Measurements from ENCODE around the gene MEPCE.

The MEPCE gene

DNA sequence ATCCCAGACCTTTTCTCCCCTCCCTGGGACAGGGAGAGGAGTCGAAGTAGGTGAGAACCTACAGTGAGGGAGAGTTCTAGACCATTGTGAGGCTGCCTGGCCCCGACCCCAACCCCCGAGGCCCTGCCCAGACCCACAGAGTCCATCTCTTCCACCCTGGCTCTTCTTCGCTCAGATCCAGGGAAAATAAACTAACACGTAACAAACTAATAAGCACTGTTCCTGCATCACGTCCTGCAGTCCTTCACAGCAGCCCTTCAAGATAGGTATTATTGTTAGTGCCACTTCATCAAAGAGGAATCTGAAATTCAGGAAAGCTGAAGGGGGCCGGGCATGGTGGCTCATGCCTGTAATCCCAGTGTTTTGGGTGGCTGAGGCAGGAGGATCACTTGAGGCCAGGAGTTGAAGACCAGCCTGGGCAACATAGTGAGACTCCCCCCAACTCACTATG, 34.6 kb downstream of the MEPCE start, which contains the start of gene SPACDR:
SPACDR (minus strand) TSS at position 51 of the 451 bp plus-strand sequence. CDS start 235 bp downstream, outside the sequence.
- no peak for DNase-seq (ENCODE audit: low read depth)

DNA sequence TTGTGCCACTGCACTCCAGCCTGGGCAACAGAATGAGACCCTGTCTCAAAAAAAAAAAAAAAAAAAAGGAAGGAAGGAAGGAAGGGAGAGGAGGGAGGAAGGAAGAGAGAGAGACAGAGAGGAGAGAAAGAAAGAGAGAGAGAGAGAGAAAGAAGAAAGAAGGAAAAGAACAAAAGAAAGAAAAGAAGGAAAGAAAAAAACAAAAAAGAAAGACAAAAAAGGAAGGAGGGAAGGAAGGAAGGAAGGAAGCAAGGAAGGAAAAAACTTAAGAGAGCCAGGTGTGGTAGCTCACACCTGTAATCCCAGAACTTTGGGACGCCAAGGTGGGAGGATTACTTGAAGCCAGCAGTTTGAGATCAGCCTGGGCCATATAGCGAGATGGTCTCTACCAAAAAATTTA, 35.2 kb downstream of the MEPCE start:
- no peak for DNase-seq (ENCODE audit: low read depth)

DNA sequence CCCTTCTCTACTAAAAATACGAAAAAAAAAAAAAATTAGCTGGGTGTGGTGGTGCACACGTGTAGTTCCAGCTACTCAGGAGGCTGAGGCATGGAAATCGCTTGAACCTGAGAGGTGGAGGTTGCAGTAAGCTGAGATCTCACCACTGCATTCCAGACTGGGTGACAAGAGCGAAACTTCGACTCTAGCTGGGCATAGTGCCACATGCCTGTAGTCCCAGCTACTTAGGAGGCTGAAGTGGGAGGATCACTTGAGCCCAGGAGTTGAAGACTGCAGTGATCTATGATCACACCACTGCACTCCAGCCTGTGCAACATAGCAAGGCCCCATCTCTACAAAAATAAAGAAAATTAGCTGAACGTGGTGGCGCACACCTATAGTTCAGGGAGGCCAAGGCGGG, 35.7 kb downstream of the MEPCE start:
- DNase-seq (ENCODE audit: low read depth) = no peak

DNA sequence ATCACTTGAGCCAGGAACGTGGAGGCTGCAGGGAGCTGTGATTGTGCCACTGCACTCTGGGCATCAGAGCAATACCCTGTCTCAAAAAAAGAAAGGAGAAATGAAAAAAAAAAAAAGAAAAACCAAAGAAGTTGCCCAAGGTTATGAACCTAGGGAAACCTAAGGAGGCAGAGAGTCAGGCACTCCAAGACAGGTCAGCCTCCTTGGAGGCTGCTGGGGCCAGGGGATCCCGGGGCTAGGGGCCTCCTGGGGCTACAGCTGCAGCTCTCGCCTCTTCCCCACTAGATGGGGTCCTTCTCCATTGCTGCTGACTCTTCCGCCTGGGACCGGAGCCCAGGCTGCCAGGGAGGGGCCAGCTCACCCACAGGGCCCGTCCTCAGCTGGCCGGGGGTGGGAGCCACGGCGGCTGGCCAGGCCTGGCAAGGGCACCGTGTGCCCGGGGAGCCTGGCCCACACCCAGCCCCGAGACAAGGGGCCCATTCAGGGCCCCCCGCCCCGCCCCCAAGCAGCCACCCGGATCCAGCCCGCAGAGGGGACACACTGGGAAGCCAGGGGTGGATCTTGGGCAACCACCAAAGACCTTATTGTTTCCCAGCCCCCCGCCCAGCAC, 36.2 kb downstream of the MEPCE start:
- DNase-seq (ENCODE audit: low read depth) = no peak

DNA sequence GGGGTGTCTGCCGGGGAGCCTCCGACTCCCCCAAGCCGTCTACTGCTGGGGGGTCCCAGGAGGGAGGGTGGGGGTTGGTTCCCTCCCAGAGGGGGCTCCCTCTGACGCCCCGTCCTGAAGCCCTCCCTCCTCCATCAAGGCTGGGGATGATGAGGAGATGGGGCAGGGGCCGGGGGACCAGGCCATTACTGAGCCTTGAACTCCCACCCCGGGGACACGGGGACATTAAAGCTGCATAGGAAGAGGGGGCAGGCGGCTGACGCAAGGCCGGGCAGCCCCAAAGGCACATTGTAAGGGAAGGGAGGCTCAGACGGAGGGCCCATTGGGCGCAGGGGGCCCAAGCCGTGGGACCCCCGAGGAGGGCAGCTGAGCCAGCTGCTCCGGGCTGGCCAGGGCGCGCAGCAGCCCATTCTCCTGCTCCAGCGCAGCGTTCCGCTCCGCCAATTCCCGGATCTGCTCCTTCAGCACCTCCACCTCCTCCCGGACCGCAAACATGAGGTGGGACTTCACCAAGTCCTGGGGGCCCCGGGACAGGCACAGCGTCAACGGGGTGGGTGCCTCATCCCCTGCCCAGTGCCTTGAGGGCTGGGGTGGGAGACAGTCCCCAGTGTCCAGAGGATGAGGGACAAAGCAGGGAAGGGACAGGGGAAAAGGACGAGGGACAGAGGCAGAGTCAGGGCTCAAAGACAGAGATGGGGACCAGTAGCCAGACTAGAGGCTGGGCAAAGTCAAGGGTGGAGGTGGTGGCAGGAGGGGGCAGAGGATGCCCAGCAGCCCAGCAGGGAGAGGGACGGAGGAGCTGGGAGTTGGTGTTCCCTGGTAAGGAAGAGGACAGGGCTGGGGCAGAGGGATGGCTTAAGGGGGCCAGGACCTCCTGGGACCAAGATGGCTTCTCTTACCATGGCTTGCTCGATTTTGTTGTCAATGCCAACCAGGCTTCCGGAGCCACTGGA, 37.3 kb downstream of the MEPCE start:
- DNase-seq (ENCODE audit: low read depth) = no peak

DNA sequence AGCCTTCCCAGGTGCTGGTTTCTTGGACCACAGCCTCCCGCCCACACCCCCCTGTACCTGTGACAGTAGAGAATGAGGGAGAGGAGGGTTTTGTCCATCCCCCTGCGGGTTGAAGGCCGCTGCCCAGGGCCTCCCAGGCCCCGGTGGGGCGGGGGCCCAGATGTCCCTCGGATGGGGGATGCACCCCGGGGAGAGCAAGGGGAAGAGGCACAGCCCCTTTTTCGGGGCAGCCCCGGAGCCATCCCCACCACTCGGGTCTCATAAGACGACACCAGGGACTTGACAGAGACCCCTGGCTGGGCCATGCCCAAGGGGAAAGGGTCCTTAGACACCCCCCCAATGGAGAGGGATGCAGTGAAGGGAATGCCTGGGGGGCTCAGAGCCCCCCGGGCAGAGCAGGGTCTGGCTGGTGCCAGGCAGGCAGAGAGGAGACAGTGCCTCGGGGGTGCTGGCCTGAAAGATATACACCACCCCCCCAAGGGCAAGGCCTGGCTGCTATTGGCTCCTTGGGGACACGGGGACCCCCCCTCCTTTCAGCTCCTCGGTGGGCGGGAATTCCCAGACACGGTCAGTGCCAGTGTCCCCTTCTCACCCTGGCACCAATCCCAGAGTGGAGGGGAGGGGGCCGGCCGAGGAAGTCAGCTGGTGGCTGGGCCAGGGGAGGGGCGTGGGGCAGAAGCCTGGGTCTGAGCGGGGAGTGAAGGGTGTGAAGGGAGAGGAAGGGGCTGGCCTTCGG, 38.2 kb downstream of the MEPCE start:
- no peak for DNase-seq (ENCODE audit: low read depth)

DNA sequence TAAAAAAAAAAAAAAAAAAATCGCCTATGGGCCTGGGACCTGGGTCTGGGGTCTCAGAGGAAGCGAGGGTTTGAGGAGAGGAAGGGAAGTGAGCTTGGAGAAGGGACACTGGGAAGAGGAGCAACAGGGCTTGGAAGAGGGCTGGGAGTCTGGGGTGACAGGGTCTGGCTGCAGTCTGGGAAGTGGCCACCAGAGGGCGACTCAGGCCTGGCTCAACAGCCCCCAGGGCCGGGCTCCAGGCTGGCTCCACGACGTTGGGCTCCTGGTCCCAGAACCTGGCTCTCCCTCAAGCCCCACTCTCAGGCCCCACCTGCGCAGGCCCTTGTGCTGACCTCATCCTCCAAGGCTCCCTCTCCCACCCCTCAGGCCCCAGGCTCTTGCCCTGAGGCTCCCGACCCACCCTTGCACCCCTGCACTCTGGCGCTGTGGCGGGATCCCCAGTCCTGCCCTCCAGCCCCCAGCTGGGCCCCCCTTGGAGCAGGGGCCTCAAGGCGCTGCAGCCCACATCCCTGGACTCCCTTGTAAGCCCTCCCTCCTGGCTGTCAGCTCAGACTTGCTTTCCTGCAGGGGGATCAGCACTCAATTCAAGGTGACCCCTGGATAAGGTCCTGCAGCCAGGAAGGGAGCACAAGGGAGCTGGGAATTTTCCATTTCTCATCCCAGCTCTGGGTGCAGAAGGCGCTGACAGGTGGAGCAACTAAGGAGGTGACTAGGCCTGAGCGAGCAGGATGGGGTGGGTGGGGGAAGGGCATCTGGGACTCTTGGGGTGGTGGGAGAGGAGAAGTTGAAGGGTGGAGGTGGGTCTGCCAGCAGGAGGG, 39.8 kb downstream of the MEPCE start:
- DNase-seq (ENCODE audit: low read depth) = no peak

DNA sequence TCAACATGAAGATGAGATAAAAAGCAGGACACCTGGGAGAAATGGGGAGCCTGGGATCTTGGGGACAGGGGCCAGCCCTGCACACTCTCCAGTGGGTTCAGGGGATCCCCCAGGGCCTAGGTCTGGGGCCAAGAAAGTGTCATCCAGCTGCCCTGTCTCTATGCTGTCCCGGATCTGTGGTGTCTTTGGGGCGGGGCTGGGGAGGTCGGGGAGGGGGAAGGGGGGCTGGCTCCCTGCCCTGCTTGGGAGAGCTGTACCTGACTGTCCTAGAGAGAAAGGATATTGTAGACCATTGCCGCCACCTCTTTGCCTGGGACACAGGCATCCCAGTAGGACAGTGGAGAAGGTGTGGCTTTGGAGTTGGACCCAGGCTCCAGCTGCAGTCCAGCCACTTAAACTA, 41.4 kb downstream of the MEPCE start:
- DNase-seq (ENCODE audit: low read depth) = no peak

DNA sequence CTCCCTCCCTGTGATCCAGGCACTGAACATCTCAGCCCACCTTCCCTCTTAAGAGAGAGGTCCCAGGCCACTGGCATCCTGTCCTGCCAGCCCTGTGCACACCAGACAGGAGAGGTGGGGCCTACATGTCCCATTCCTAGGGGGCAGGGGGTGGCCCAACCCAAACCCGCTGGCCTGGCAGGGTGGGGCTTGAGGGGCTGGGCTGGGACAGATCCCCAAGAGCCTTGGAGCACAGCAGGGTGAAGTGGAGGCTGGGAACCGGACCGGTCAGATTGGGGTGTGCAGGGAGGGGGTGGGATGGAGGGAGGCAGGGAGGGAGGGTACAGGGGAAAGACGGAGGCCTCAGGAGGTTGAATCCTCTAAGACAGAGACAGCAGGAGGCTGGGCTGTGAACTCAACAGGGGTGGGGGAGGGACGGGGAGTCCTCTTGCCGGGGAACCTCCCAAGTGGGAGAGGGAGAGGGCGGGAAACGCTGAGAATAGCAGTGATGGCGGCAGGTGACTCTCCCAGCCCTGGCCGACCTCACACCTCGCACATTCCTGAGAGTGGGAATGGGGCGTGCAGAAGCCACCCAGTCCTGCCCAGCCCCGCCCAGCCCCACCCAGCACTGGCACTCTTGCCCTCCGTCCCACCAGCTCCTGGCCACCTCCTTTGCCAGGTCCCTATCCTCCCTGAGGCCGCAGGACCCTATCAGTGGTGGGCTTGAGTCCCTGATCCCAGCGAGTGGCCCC, 42.7 kb downstream of the MEPCE start:
- no peak for DNase-seq (ENCODE audit: low read depth)

DNA sequence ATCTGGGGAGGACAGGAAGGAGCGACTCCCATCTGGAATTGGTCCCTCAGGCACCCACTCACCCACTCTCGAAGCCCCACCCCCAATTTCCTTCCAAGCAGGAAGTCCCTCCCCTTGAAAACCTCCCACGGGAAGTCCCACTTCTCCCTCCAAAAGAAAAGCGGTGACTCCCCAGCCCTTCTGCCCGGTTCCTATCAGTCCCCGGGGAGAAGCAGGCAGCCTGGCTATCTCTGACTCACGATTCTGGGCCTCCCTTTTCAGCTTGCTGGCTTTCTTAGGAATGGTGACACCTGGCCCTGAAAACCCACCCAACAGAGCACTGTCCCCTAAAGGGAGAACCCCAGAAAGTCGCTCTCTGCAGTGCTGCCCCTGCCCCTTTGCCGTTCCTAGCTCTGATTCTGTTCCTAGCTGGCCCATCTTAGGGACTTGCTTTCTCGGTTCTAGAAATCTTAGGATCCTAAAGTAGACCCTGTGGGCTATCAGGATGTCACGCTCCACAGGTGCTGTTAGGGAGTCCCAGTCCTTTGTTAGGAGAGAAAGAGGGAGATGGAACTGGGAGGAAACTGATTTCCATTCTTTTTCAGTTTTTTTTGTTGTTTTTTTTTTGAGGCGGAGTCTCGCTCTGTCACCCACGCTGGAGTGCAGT, 43.3 kb downstream of the MEPCE start:
- DNase-seq (ENCODE audit: low read depth) = no peak

DNA sequence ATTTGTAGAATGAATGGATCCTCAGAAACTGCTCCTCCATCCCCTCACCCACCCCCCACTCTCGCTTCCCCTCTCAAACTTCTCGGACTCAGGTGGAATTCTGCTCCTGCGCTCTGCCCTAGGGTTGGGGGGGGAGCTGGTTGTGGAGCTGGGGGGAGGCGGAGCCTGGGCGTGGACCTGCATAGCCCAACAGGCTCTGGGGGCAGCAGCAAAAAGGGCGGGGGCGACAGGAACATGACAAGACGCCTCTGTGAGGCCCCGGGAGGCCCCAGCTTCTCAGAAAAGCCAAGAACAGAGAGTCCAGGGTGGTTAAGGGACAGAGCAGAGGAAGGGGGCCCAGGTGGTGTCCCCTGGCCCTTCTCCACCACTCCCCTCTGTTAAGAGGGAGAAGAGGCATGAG, 45.9 kb downstream of the MEPCE start:
- no peak for DNase-seq (ENCODE audit: low read depth)

DNA sequence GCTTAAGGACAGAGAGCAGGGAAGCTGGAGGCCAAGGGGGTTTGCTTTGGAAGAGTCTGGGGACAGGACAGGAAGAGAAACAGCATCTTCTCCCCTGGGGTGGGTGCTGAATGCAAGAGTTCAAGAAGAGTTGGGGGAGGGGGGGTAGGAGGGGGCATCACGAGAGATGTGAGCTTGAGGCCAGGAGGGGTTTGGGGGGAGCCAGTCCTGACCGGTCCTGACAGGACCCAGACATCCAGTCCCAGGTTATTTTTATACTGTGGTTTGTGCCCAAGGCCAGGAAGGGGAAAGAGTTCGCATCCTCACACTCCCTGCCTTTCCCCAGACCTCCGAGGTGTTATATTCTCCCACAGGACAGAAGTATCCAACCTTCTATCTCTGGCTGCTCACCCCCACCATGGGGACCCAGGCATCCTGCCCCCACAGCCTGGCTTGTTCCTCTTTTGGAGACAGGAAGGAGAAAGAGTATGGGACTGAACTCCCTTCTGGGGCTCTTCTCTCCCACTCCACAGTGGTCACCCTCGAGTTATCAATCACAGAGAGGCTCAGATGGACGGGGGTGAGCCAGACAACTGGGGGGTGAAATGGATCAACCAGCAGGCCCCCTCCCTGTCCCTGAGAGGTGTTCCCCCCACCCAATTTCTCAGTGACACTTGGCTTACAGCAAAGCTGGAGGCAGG, 46.6 kb downstream of the MEPCE start:
- no peak for DNase-seq (ENCODE audit: low read depth)

DNA sequence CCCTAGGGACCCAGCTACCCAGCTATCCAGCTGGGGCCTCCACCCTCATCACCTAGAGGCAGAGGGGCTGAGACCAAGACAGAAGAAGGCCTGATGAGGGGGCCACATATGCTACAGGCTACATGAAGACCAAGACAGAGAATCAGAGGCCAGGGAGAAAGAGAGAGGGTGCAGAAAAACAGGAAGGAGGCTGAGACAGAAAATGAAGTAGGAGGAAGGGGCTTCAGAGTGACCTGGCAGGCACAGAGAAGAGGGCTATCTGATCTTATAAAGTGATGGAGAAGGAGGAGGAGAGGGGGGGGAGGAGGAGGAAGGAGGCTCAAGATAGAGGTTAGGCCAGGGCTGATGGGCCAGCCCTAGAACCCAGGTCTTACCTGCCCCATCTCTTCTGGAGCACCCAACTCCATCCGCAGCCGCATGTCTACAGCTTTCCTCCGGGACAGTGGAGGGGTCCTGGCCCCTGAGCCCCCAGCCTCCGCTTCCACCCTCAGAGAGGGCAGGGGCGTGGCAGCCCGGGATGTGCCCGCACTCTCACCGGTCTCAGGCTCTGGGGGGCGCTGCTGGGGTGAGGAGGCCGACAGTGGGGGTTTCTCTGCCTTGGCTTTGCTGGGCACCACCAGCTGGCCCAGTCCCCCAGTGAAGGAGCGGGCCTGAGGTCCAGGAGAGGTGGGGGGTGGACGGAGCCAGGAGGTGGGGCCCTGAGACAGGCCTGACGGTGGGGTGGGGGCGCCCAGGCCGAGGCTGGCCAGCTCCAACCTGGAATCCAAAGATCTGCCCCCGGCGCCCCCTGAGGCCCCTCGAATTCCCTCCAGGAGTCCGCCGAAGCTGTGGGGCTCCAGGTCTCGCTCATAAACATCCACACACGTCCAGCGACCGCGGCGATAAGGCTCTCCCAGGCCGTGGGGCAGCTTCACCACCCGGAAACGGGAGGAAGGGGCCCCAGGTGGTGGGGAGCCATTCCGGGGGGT, 47.6 kb downstream of the MEPCE start:
- no peak for DNase-seq (ENCODE audit: low read depth)

DNA sequence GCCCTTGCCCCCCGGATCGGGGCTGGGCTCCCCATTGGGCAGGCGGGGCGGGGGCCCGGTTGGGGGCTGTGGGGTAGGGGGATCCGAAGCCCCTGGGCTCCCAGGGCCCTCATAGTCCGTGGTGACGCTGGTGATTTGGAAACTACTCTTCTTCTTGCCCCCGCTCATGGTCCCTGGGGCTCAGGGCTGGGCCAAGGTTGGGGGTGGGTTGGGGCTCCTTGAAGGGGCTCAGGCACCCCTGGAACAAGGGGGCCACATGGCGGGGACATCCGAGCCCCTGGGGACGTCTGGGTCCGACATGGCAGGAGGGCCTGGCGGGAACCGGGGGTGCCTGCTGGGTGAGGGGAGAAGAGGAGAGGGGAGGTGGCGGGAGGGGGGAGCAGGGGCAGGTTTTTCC, 48.2 kb downstream of the MEPCE start:
- no peak for DNase-seq (ENCODE audit: low read depth)

DNA sequence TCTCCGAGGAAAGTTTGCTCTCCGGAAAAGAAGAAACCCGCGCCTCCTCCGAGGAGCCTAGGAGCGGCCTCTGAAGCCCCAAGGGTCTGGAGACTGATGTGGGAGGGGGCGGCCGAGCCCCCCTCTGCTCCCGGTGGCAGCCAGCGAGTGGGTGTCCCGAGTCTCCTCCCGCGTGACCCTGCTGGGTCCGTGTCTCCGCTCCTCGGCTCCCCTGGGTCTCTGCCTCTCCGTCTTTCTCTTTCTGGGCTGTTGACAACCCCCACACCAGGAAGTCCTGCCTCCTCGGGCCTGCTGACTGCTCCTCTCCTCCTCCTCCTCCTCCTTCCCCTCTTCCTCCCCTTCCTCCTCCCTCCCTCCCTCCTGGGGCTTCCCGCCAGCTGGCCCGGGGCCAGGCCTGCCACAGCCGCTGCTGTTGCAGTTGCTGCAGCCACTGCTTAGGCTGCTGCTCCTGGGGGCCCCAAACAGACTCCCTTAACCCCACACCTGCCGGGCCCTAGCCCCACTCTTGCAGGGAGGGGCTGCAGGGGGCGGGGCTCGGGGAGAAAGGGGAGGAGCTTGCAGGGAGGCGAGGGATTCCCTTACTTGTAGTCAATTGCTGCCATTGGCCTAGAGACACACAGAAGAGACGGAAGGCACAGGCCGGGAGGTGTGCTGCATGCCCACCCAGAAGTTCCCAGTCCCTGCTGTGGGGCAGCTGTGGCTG, 49.5 kb downstream of the MEPCE start, which contains the start of gene TSC22D4:
TSC22D4 (minus strand) TSS at position 257 of the 703 bp plus-strand sequence. CDS start 1,176 bp downstream, outside the sequence.
- peak; percentile 75 for DNase-seq (ENCODE audit: low read depth)

DNA sequence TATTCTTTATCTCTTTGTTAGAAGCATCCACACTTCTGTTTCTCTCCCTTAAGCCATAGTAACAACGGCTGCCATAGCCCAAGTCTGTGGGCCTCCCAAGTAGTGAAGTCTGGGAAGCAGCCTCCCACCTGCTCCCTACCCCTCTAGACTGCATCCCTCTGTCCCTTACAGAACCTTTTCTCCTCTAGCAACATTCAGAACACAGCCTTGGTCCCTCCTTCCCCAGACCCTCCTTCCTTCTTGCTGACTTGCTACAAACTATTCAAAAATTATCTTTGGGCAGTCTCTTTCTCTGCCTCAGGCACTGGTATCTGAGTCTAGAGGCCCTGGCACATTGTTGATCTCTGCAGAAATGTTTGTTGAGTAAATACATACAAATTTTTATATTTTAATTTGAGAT, 51.8 kb downstream of the MEPCE start:
- no peak for DNase-seq (ENCODE audit: low read depth)

DNA sequence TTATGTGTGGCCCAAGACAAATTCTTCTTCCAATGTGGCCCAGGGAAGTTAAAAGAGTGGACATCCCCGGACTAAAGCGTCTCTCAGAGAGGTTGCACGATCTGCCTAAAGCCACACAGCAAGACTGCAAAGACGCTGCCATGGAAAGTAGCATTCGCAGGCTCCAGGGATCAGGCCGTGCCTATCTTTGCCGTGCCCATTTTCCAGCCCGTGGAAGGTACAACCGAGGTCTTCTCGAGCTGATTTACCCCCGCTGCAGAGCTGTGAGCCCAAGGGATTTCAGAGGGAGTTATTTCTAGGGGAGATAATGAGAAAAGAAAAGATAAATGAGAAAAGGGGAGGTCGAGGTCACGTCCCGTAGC, 53.1 kb downstream of the MEPCE start:
- DNase-seq (ENCODE audit: low read depth) = no peak

DNA sequence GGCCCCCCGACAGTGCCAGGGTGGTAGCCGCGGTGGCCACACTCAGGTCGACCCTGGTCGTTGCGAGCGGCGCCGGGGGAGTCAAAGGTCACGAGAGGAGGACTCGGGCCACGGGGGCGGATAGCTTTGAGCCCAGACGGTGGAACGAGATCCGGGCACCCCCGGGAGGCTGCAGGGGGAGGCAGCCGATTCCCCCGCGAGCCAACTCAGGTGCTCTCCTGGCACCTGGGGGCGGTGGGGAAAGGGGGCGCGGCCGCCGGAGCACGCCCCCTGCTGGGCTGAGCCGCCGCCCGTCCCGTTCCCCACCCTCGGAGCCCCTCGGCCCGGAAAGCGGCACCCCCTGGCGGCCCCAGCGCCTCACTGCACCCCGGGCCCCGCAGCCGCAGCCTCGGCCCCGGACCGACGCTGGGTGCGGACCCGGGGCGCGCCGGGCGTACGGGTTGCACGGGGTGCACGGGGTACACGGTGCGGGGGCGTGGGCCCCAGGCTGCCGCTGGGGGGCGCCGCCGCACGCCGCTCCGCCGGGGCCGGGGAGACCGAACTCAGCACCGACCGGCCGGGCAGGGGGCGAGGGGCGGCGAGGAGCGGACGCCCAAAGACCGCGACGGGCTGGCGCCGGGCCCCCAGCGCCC, 53.6 kb downstream of the MEPCE start:
- no peak for DNase-seq (ENCODE audit: low read depth)
